GM20000 (cell line): Measurements from ENCODE around the gene PLA2G6.
A peak's percentile ranks its signal among the peaks of the same experiment; 100 is the strongest.
"Not testable (repeated sequence)": the region's sequence is repeated elsewhere in the genome, so short reads cannot be mapped to it uniquely, and the experiment has no call there.

Experiments
- DNase-seq: peaks from one replicate; pipeline ENCODE4 v3.0.0; 2012; ENCODE audit warnings: low spot score
- TF ChIP-seq, protein P1 (sequence below): IDR thresholded peaks from 2 replicates; pipeline ENCODE4 v1.5.1; 2012; ENCODE audit warnings: mild to moderate bottlenecking, control low read depth; ENCODE audit errors: extremely low read depth, missing control alignments

The PLA2G6 gene

DNA sequence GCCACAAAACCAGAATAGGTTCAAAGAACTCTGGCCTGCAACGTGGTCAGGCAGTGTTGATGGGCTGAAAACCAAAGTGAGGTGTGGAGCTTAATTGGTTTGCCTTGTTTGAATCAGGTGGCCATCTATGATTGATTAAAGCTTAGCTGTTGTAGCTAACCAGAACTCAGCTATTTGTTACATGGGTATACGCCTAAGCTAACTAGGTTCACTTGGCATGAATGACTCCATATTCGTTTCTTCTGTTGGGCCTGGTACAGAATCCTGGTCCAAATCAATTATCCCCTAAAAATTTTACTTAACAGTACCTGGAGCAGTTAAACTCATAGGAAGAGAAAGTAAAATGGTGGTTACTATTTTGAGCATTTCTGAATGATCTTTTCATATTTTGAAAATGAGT, 63.4 kb downstream of the PLA2G6 start:
- TF ChIP-seq, protein P1, sequence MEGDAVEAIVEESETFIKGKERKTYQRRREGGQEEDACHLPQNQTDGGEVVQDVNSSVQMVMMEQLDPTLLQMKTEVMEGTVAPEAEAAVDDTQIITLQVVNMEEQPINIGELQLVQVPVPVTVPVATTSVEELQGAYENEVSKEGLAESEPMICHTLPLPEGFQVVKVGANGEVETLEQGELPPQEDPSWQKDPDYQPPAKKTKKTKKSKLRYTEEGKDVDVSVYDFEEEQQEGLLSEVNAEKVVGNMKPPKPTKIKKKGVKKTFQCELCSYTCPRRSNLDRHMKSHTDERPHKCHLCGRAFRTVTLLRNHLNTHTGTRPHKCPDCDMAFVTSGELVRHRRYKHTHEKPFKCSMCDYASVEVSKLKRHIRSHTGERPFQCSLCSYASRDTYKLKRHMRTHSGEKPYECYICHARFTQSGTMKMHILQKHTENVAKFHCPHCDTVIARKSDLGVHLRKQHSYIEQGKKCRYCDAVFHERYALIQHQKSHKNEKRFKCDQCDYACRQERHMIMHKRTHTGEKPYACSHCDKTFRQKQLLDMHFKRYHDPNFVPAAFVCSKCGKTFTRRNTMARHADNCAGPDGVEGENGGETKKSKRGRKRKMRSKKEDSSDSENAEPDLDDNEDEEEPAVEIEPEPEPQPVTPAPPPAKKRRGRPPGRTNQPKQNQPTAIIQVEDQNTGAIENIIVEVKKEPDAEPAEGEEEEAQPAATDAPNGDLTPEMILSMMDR = no peak
- DNase-seq = no peak

- DNase-seq = not testable (repeated sequence)
Observed at GRCh38 chr22:38117556-38117955, 64.1 kb downstream of the PLA2G6 start.

DNA sequence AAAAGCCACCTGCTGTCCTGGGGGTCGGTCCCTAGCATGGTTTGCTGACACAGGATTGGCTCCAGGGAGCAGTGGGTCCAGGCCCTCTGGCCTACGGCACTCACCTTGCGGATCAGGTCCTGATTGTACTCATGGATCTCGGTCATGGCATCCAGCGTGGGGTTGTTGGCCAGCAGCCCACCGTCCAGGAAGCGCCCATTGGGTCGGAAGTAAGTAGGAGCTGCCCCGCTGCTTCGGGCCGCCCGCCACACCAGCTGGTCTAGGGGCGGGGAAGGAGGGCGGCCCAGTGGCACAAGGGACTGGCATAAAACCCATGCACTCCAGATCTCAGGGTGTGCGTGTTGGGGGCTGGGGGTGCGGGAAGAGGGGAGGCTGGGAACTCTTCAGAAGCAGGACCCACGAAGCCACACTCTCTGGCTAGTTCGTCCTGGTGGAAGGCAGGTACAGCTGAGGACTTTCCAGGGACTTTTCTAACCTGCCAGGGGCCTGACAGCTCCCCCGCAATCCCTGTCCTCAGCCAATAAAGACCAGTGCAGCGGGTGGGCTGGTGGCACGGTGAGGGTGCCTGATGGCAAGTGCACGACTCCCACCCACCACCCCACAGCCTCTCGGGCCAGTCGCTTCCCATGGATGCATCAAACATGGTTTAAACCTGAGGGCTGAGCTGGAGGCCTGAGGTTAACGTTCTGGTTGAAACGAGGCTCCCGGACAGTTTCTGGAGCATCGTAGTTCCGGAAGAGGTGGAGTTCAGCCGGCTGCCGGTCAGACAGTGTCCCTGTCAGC, 66.0 kb downstream of the PLA2G6 start:
- TF ChIP-seq, protein P1 = no peak
- DNase-seq = no peak

GRCh38 chr22:38114484-38115398, 66.9 kb downstream of the PLA2G6 start:
- TF ChIP-seq, protein P1 = peak; percentile 89
- DNase-seq = peak; percentile 95

DNA sequence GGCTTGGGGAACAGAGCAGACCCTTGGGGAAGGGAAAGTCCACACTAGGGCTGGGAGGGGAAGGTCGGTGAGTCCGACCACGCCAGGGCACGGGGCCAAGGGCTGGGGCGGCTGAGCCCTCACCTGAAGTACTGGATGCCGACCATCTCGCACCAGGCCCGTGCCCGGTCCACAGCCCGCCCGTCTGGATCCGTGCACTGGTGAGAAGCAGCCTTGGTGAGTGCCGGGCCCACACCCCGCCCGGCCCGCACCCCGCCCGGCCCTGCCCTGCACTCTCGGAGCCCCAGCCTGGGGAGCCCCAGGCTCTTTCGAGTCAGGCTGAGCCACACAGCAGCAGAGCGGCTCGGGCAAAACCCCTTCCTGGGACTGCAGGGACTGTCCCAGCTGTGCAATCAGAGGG, 69.2 kb downstream of the PLA2G6 start:
- no peak for DNase-seq
- TF ChIP-seq, protein P1 = no peak

GRCh38 chr22:38111925-38112355, 69.7 kb downstream of the PLA2G6 start:
- DNase-seq = no peak
- TF ChIP-seq, protein P1 = no peak

GRCh38 chr22:38110863-38111852, 70.5 kb downstream of the PLA2G6 start:
- no peak for DNase-seq
- TF ChIP-seq, protein P1 = no peak
